IPS-15b (cell line): ENCODE results near the gene EFNA2.
"Not testable (repeated sequence)": the region's sequence is repeated elsewhere in the genome, so short reads cannot be mapped to it uniquely, and the experiment has no call there.

ENCODE experiments used
- H3K27me3 ChIP-seq: one replicate; pipeline ENCODE4 v1.6.1; 2013; ENCODE audit warnings: low read length; ENCODE audit not compliant: control insufficient read depth, insufficient read depth
- H3K36me3 ChIP-seq: one replicate; pipeline ENCODE4 v1.6.1; 2013; ENCODE audit warnings: low read length; ENCODE audit not compliant: control insufficient read depth, insufficient read depth
- H3K4me1 ChIP-seq: one replicate; pipeline ENCODE4 v1.6.1; 2013; ENCODE audit warnings: mild to moderate bottlenecking, low read length; ENCODE audit not compliant: control insufficient read depth, insufficient read depth
- H3K4me3 ChIP-seq: one replicate; pipeline ENCODE4 v1.5.1; 2013; ENCODE audit warnings: low read depth, low read length
- H3K9ac ChIP-seq: one replicate; pipeline ENCODE4 v1.6.1; 2013; ENCODE audit warnings: low read depth, mild to moderate bottlenecking, low read length
- H3K9me3 ChIP-seq: one replicate; pipeline ENCODE4 v1.6.1; 2013; ENCODE audit warnings: mild to moderate bottlenecking, low read length; ENCODE audit not compliant: control insufficient read depth, insufficient read depth

Gene EFNA2

GRCh38 chr19:1243768-1244692 lies 41.6 kb upstream of the EFNA2 start:
- Histone ChIP-seq H3K36me3 (no peaks in the 10 kb centered on the region), H3K4me3 (no peak overlapping the region), H3K27me3 (no peaks in the 10 kb centered on the region), H3K4me1 (no peaks in the 10 kb centered on the region), H3K9me3 (no peaks in the 10 kb centered on the region), H3K9ac (no peak overlapping the region)

- Histone ChIP-seq H3K4me1 (no peaks in the 10 kb centered on the region), H3K27me3 (no peaks in the 10 kb centered on the region), H3K9me3 (no peaks in the 10 kb centered on the region), H3K36me3 (no peaks in the 10 kb centered on the region), H3K9ac (no peak overlapping the region), H3K4me3 (no peak overlapping the region)
Observed at GRCh38 chr19:1244693-1245451, 40.8 kb upstream of the EFNA2 start.

GRCh38 chr19:1245494-1246264 lies 40.0 kb upstream of the EFNA2 start:
- H3K27me3 ChIP-seq: no peaks in the 10 kb centered on the region
- H3K36me3 ChIP-seq: no peaks in the 10 kb centered on the region
- H3K9me3 ChIP-seq: no peaks in the 10 kb centered on the region
- H3K4me3 ChIP-seq: no peak overlapping the region
- no peak overlapping the region for H3K9ac ChIP-seq
- H3K4me1 ChIP-seq: no peaks in the 10 kb centered on the region

- H3K4me1 ChIP-seq, H3K36me3 ChIP-seq, H3K27me3 ChIP-seq, H3K4me3 ChIP-seq, H3K9me3 ChIP-seq, H3K9ac ChIP-seq: not testable (repeated sequence)
Observed at GRCh38 chr19:1246265-1247087, 39.2 kb upstream of the EFNA2 start.

GRCh38 chr19:1247748-1248138 lies 37.9 kb upstream of the EFNA2 start:
- no peak overlapping the region for H3K9ac ChIP-seq
- H3K4me3 ChIP-seq: peak overlapping the region; percentile 46
- no peaks in the 10 kb centered on the region for H3K27me3 ChIP-seq

GRCh38 chr19:1248139-1248785 lies 37.4 kb upstream of the EFNA2 start, which contains the start of gene MIDN:
TSS of gene MIDN (plus strand) at chr19:1248583. CDS start at chr19:1250297, 1,714 bp downstream.
- Histone ChIP-seq H3K36me3 (peaks cover 6% of the 10 kb centered on the region), H3K27me3 (no peaks in the 10 kb centered on the region), H3K4me1 (no peaks in the 10 kb centered on the region), H3K9me3 (no peaks in the 10 kb centered on the region), H3K4me3 (peak within 1 kb of the TSS; percentile 60), H3K9ac (no peak within 1 kb of the TSS)

More at GRCh38 chr19:1247748-1248138, 37.9 kb upstream of the EFNA2 start:
- H3K36me3 ChIP-seq: peaks cover 6% of the 10 kb centered on the region
- no peaks in the 10 kb centered on the region for H3K9me3 ChIP-seq
- H3K4me1 ChIP-seq: no peaks in the 10 kb centered on the region

- H3K4me3 ChIP-seq: peak overlapping the region; percentile 60
- peaks cover 10% of the 10 kb centered on the region for H3K36me3 ChIP-seq
- no peaks in the 10 kb centered on the region for H3K27me3 ChIP-seq
- no peak overlapping the region for H3K9ac ChIP-seq
- no peaks in the 10 kb centered on the region for H3K9me3 ChIP-seq
- no peaks in the 10 kb centered on the region for H3K4me1 ChIP-seq
Observed at GRCh38 chr19:1248786-1249297, 36.8 kb upstream of the EFNA2 start.

- peaks cover 17% of the 10 kb centered on the region for H3K36me3 ChIP-seq
- peak overlapping the region; percentile 79 for H3K4me3 ChIP-seq
- H3K27me3 ChIP-seq: no peaks in the 10 kb centered on the region
- H3K9ac ChIP-seq: peak overlapping the region; percentile 79
- H3K4me1 ChIP-seq: no peaks in the 10 kb centered on the region
- H3K9me3 ChIP-seq: no peaks in the 10 kb centered on the region
Observed at GRCh38 chr19:1249298-1249989, 36.2 kb upstream of the EFNA2 start.

- Histone ChIP-seq H3K36me3 (peaks cover 22% of the 10 kb centered on the region), H3K9me3 (no peaks in the 10 kb centered on the region), H3K4me1 (no peaks in the 10 kb centered on the region), H3K27me3 (no peaks in the 10 kb centered on the region), H3K4me3 (peak overlapping the region; percentile 79), H3K9ac (peak overlapping the region; percentile 79)
Observed at GRCh38 chr19:1249990-1250436, 35.7 kb upstream of the EFNA2 start.
